ENCODE data around the gene FAM171A2.
"Not testable (repeated sequence)": the region's sequence is repeated elsewhere in the genome, so short reads cannot be mapped to it uniquely, and the experiment has no call there.

The FAM171A2 gene

DNA sequence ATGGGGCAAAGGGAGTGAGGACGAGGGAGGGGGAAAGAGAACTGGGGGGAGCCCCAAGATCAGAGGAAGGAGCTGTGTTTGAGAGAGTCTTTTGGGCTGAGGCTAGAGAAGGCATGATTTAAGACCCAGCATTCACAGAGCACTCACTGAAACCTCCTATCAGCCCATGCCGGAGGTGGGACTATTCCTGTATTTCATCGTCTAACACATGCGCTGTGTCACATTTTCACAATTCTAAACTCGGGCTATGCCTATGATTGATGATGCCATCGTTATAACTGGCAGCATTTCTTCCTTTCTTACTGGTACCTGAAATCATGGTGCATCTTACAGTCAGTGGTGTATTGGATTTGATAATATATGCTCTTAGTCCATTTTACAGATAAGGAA, 3.5 kb downstream of the FAM171A2 start:
- no peak for DNase-seq (ENCODE audit: low read depth)

DNA sequence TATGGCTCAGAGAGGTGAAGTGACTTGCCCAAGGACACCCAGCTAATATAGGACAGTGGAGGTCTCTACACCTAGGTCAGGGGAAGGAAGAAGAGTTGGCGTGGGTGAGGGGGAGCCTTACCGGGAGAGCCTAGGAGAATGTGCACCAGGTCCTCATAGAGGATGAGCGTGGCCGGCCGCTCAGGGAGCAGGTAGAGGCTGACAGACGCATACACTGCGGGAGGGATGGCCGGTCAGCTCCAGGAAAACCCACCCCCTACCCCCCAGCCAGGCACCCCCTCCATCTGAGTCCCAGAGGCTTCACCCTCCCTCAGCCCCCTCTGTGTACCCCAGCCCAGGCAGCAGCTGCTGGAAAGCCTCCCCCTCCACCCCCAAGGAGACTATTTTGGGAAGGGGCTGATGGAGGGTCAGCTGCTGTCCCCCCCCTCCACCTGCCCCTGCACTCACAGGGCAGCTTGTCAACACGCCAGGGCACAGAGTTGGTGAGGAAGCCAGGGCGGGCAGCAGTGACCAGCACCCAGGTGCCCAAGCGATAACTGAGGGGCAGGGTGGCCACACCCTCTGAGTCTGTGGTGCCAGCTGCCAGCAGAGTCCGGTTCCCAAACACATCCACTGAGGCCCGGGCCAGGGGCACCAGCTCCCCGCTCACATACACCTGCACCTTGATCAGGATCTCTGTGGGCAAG, 4.1 kb downstream of the FAM171A2 start:
- no peak for DNase-seq (ENCODE audit: low read depth)

DNA sequence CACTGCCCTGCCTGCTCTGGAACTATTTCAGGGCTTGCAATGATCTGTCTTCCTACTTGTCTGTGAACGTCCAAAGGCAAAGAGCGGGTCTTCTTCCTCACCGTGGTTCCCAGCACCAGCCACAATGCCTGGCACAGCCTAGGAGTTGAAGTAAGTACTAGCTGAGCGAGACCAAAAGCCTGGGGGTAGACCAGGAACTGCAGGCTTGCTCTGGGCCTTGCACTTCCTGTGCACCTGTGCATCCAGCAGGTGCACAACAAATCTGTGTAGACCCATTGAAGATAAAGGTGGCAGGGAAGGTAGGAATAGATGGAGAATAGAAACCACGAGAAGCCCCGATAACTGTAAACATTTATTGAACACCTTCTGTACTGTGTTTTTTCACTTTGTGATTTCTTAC, 4.6 kb downstream of the FAM171A2 start:
- no peak for DNase-seq (ENCODE audit: low read depth)

DNA sequence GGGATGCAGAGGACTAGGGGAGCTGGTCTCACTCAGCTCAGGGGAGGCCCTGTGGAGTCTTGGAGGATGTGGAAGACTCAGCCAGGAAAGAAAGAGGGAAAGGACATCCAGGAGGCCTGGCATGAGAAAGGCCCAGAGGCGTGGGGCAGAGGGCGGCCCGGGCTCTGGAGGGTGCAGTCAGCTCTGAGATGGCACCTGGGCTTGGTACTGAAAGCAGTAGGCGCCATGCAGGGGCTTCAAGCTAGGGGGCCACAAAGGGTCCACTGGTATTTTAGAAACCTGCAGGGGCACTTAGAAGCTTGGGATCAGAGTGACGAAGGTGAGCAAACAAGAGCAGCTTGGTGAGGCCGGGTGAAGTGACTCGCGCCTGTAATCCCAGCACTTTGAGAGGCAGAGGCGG, 5.6 kb downstream of the FAM171A2 start:
- no peak for DNase-seq (ENCODE audit: low read depth)

DNA sequence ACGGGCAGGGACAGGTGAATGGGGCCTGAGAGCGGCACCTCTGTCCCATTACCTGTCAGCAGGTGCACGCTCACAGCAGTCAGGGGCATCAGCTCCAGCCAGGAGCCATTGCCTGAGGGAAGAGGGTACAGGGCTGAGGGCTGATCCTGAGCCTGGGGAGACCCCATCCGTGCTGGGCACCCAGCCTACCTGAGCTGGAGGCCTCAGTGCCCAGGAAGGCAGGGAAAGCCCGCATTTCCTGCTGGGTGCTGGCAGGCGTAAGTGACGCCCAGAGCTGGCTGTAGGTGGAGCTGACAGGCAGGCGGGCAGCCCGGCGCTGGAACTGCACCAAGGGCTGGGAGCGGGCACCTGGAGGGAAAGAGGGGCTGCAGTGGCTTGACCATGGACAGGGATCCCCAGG, 7.4 kb downstream of the FAM171A2 start:
- no peak for DNase-seq (ENCODE audit: low read depth)

DNA sequence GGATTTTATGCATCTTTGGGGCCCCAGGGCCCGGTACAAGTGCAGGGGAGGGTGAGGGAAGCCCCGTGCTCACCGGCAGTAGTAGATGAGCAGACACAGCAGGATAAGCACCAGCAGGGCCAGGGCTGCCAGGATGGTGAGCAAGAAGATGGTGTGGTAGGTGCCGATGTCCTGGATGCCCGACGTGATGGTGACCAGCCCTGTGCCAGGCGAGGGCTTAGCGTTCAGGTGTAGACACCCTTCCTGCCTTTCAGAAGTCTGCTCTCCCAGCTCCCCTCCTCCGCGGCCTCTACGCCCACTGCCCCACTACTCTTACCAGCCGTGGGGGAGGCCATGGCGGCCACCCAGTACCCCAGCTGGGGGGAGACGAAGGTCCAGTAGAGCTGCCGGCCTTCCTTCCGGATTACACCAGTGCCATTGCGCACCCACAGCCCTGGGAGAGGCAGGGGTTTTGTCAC, 8.0 kb downstream of the FAM171A2 start:
- no peak for DNase-seq (ENCODE audit: low read depth)

DNA sequence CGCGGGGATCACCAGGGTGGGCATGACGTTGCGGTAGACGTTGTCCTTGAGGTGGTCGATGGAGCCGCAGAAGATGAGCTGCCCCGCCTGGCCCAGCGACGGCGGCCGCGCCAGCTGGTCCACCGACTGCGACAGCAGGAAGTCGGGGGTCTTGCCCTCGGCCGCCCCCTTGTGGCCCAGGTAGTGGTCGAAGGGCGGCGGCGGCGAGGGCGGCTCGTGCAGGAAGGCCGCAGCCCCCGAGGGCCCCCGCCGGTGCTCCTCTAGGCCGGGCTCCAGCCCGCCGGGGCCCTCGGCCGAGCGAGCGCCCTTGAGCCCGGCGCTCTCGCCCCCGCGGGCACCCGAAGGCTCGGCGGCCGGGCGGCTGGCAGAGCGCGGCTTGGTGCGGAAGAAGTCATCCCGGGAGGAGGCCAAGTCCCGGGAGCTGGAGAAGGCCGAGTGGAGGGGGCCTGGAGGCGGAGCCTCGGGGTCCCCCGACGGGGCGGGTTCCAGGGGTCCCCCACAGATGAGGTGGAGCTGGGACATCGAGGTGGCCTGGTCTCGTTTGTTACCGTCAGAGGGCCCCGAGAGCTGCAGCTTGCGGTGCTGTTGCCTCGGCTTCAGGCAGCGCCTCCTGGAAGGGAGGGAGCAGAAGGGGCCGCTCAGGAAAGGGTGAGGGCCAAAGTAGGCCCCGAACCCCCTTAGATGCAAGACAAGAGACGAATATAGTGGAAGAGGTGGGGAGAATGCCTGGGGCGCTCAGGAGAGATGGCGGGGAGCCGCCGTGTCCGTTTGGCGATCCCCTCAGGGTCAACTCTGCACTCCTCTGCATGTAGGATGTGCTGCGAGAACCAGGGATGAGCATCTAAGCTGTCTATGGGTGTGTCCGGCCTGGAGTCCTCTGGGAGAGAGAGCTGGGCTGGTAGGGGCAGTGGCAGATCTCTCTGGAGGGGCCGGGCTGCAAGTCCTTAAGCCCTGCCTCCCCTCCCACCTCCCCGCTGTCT, 8.8 kb downstream of the FAM171A2 start:
- DNase-seq (ENCODE audit: low read depth) = peak; percentile 55

DNA sequence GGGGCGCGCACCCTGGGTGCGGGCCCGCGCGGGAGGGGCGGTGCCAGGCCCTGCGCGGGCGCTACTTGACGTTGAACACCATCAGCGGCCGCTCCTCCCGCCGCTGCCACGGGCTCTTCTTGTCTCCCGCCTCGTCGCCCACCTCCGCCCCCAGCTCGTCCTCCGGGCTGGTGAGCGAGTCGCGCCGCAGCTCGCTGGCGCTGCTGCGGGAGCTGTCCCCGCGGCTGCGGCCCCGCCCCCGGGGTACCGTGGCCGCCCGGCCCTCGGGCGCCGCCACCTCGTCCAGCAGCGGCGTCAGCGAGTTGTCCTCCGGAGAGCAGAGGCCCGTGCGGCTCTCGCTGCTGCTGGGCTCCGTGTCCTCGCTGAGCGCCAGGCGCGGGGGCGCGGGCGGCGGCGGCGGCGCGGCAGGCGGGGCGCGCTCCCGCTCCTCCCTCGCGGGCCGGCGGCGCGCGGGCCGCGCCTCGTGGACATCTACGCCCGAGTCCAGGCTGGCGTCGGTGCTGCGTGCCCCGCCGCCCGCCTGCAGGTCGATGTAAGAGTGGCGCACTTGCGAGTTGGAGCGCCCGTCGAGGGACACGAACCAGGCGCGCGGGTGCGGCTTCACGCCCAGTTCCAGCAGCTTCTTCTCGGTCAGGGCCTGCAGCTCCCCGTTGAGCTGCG, 9.9 kb downstream of the FAM171A2 start:
- no peak for DNase-seq (ENCODE audit: low read depth)

DNA sequence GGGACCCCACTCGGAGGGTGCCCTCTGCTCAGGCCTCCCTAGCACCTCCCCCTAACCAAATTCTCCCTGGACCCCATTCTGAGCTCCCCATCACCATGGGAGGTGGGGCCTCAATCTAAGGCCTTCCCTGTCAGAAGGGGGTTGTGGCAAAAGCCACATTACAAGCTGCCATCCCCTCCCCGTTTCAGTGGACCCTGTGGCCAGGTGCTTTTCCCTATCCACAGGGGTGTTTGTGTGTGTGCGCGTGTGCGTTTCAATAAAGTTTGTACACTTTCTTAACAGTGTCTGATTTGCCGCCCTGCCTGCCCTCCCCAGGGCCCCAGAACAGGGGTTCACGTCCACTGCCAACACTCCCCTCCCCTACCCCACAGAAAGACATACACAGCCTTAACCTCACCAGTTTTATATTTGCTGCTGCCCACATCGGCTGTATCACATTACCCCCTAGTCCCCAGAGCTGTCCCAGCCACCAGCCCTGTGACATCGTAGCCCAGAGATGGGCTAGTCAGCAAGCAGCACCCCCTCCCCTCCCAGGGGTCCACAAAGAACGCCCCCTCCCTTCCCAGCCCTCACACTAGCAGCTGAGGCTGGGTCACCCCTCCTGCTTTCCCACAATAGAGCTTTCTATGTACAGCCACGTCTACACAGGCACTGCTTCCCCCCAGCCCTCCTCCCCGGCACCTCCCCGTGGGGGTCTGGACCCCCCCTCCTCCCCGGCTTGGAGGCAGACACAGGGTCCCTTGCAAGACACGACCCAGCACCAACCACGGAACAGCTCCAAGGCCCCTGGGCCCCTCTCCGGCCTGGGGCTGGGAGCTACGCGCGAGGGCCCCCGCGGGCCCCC, 10.6 kb downstream of the FAM171A2 start:
- DNase-seq (ENCODE audit: low read depth) = no peak

DNA sequence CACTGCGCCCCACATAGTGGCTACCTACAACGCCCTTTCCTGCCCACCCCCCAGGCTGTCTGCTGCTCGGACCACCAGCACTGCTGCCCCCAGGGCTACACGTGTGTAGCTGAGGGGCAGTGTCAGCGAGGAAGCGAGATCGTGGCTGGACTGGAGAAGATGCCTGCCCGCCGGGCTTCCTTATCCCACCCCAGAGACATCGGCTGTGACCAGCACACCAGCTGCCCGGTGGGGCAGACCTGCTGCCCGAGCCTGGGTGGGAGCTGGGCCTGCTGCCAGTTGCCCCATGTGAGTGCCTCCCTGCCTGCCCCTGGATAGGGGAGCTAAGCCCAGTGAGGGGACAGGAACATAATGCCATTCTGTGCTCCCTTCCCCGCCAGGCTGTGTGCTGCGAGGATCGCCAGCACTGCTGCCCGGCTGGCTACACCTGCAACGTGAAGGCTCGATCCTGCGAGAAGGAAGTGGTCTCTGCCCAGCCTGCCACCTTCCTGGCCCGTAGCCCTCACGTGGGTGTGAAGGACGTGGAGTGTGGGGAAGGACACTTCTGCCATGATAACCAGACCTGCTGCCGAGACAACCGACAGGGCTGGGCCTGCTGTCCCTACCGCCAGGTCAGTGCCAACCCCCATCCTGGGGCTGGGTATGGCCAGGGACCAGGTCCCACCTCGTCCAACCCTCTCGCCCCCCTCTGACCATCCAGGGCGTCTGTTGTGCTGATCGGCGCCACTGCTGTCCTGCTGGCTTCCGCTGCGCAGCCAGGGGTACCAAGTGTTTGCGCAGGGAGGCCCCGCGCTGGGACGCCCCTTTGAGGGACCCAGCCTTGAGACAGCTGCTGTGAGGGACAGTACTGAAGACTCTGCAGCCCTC, 11.5 kb downstream of the FAM171A2 start:
- no peak for DNase-seq (ENCODE audit: low read depth)

DNA sequence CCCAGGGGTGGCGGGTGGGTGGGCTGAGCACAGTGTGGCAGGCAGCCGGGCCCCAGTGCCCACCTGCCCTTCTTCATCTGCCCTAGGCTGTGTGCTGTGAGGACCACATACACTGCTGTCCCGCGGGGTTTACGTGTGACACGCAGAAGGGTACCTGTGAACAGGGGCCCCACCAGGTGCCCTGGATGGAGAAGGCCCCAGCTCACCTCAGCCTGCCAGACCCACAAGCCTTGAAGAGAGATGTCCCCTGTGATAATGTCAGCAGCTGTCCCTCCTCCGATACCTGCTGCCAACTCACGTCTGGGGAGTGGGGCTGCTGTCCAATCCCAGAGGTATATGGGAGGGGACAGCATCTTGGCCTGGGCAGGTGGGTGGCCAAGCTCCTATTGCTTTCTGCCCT, 12.2 kb downstream of the FAM171A2 start:
- no peak for DNase-seq (ENCODE audit: low read depth)

DNA sequence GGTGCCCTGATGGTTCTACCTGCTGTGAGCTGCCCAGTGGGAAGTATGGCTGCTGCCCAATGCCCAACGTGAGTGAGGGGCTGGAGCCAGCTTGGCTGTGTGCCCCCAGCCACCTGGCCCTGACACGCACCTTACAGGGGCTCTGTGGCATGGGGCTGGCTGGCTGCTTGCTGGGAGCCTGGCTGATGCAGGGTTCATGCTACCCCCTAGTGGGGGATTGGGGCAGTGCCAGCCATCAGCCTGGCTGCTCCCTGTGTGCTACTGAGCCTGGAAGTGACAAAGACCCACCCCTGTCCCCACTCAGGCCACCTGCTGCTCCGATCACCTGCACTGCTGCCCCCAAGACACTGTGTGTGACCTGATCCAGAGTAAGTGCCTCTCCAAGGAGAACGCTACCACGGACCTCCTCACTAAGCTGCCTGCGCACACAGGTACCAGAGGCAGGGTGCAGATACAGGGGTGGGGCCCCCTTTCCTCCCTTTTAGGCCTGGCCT, 12.9 kb downstream of the FAM171A2 start:
- DNase-seq (ENCODE audit: low read depth) = peak; percentile 50

DNA sequence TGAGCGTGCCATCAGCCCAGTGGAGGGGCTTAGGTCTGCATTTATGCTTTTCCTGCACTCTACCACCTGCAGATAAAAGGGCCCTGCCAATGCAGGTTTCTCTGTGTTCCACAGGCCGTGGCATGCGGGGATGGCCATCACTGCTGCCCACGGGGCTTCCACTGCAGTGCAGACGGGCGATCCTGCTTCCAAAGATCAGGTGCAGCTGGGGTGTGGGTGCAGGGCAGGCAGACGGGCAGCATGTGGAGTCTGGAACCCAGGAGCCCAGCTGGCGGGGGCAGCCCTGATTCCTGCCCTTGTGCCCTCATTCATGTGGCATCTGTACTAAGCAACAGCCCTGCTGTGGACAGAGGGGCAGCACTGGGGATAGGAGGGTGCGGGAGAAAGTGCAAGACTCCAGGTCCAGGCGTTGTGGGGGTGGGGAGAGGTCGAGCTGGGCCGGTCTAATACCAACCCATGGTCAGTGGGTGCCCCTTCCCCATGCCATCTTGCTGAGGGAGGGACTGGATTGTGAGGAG, 14.0 kb downstream of the FAM171A2 start:
- DNase-seq (ENCODE audit: low read depth) = no peak

DNA sequence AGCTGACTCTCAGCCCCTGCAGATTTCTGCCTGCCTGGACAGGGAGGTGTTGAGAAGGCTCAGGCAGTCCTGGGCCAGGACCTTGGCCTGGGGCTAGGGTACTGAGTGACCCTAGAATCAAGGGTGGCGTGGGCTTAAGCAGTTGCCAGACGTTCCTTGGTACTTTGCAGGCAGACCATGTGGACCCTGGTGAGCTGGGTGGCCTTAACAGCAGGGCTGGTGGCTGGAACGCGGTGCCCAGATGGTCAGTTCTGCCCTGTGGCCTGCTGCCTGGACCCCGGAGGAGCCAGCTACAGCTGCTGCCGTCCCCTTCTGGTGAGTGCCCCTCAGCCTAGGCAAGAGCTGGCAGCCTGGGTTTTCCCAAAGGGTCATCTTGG, 14.7 kb downstream of the FAM171A2 start:
- DNase-seq (ENCODE audit: low read depth) = no peak

DNA sequence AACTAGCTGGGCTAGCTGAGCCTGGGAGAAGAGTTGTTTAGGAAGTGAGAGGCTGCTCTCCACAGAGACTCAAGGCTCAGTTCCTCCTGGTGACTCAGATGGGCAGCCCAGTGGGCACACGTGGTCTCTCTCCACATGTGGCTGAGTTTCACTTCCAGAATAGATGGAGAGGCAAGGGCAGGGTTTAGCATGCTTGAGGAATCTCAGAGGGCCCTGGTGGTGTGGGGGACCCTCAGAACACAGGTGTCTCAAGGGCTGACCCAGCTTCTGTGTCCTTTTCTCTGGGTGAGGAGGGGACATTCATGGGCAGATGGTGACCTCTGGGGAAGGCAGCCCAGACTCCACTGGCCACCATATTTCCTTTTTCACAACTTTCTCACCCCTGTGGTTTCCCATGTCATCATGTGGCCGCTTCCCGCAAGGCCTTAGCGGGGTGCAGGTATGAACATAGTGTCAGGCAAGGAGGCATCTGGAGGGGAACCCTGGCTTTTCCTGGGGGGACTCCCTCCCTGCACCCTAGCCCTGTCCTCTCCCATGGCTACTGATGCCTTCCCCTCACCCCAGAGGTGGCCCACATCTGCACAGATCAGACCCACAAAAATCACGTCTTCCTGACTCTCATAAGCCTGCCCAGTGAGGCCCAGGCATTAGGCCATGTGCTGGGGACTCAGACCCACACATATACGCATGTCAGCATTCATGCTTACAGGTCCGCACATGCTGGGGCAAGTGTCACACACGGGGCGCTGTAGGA, 15.2 kb downstream of the FAM171A2 start:
- no peak for DNase-seq (ENCODE audit: low read depth)

DNA sequence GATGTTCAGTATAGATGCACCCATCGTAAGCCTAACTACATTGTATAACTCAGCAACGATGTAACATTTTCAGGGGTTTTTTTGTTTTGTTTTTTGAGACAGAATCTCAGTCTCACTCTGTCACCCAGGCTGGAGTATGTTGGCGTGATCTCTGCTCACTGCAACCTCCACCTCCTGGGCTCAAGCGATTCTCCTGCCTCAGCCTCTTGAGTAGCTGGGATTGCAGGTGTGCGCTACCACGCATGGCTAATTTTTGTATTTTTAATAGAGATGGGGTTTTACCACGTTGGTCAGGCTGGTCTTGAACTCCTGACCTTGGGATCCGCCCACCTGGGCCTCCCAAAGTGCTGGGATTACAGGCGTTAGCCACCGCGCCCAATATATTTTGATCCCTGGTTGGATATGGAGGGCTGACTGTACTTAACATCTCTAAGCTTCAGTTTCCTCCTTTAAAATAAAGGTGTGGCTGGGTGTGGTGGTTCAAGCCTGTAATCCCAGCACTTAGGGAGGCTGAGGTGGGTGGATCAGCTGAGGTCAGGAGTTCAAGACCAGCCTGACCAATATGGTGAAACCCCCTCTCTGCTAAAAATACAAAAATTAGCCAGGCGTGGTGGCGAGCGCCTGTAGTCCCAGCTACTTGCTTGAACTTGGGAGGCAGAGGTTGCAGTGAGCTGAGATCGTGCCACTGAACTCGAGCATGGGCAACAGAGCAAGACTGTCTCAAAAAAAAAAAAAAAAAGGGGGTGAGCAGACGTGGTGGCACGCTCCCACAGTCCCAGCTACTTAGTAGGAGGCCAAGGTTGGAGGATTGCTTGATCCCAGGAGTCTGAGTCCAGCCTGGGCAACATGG, 16.2 kb downstream of the FAM171A2 start:
- DNase-seq (ENCODE audit: low read depth) = not testable (repeated sequence)

DNA sequence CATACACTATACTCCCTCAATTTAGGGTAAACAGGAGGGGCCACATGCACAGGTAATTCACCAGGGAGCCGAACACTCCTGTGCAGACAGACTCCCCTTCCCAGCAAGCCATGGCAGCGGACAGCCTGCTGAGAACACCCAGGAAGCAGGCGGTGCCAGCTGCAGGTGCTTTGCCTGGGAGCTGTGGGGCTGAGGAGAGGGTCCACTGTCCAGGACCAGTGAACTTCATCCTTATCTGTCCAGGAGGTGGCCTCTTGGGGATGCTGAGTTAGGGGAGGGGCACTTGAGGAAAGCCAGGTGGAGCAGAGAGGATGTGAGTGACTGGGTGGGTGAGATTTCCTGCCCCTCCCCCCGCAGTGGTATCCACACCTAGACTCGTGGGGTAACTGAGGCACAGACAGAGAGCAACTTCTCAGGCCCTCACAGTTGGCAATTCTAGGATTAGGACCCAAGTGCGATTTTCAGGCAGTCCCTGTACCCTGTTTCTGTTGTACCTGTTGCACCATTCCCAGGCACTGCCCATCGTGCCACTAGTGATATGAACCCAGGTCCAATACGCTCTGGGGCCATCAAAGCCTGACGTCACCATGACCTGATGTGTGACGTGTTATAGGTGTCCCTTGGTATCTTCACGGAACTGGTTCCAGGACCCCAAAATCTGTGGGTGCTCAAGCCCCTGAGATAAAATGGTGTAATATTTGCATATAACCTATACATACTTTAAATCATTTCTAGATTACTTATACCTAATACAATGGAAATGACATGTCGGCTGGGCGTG, 17.4 kb downstream of the FAM171A2 start:
- no peak for DNase-seq (ENCODE audit: low read depth)

DNA sequence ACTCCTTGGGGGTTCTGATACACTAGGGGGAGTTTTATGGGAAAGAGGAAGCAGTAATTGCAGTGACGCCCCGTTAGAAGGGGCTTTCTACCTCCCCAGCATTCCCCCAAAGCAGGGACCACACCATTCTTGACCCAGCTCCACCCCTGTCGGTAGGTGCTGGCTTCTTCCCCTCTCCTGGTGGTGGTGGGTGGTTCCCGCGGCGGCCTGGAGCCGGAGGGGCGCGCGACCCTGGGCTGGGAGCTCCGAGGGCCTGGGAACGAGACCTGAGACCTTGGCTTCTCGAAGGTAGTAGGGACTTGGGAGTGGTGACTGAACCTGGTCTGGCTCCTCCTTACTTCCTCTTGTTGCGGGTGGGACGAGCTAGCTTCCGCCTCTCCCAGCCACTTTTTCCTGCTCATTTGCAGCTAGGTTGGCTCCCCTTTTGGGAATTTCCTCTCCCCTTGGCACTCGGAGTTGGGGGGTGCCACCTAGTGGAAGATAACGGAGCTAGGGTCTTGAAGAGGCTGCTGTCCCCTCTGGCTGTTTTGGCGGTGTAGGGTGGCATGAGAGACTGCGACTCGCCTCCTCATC, 18.1 kb downstream of the FAM171A2 start:
- no peak for DNase-seq (ENCODE audit: low read depth)
